ENCODE data around the gene CAPN11. TPM values are rescaled to one million over a fixed set of nuclear protein-coding genes. Genes with fewer than 3 reads are reported as not detected.
"Not testable (repeated sequence)": the region's sequence is repeated elsewhere in the genome, so short reads cannot be mapped to it uniquely, and the experiment has no call there.

CAPN11 gene
- total RNA-seq, 1 donor from 2014 or later = 2.3 TPM

DNA sequence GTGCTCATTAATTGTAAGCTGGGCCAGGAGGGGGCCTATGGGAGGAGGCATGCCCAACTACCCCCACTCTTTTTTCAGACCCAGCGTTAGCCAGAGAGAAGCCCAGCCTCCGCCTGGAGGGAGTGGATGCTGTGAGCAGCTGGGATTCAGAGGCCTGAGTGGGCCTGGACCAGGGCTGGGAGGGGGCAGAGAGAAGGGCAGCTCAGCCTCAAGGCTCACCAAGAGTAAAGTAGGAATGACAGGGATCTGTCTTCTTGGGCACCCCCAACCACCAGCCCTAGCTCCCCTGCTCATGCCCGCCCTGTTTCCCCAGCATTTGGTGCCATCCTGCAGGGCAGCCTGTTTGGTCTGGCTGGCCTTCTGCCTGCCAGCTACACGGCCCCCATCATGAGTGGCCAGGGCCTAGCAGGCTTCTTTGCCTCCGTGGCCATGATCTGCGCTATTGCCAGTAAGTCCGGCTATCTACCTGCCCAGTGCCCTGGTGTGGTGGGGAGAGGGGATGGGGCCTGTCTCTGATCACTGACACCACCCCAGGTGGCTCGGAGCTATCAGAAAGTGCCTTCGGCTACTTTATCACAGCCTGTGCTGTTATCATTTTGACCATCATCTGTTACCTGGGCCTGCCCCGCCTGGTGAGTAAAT, 71.5 kb downstream of the CAPN11 start:
- Mint-ChIP-seq H3K9me3 (ENCODE audit: unreplicated experiment) (no peaks in the 10 kb centered on the region), H3K27me3 (ENCODE audit: unreplicated experiment) (peaks cover 8% of the 10 kb centered on the region), H3K36me3 (ENCODE audit: low read depth, unreplicated experiment) (peaks cover 51% of the 10 kb centered on the region), H3K4me3 (ENCODE audit: unreplicated experiment) (no peak overlapping the region), H3K27ac (ENCODE audit: unreplicated experiment) (no peak overlapping the region), H3K4me1 (ENCODE audit: unreplicated experiment) (peaks cover 43% of the 10 kb centered on the region)
- no peak for DNase-seq (ENCODE audit: low spot score)
- TF ChIP-seq, protein P1, sequence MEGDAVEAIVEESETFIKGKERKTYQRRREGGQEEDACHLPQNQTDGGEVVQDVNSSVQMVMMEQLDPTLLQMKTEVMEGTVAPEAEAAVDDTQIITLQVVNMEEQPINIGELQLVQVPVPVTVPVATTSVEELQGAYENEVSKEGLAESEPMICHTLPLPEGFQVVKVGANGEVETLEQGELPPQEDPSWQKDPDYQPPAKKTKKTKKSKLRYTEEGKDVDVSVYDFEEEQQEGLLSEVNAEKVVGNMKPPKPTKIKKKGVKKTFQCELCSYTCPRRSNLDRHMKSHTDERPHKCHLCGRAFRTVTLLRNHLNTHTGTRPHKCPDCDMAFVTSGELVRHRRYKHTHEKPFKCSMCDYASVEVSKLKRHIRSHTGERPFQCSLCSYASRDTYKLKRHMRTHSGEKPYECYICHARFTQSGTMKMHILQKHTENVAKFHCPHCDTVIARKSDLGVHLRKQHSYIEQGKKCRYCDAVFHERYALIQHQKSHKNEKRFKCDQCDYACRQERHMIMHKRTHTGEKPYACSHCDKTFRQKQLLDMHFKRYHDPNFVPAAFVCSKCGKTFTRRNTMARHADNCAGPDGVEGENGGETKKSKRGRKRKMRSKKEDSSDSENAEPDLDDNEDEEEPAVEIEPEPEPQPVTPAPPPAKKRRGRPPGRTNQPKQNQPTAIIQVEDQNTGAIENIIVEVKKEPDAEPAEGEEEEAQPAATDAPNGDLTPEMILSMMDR (IDR thresholded peaks at IDR 0.05; ENCODE audit: unreplicated experiment) = no peak

- Mint-ChIP-seq H3K36me3 (ENCODE audit: low read depth, unreplicated experiment) (peaks cover 59% of the 10 kb centered on the region), H3K27me3 (ENCODE audit: unreplicated experiment) (peaks cover 12% of the 10 kb centered on the region), H3K4me1 (ENCODE audit: unreplicated experiment) (peaks cover 39% of the 10 kb centered on the region)
- not testable (repeated sequence) for H3K27ac Mint-ChIP-seq (ENCODE audit: unreplicated experiment); H3K9me3 Mint-ChIP-seq (ENCODE audit: unreplicated experiment); H3K4me3 Mint-ChIP-seq (ENCODE audit: unreplicated experiment); DNase-seq (ENCODE audit: low spot score)
Observed at GRCh38 chr6:44231426-44231825, 72.8 kb downstream of the CAPN11 start.

DNA sequence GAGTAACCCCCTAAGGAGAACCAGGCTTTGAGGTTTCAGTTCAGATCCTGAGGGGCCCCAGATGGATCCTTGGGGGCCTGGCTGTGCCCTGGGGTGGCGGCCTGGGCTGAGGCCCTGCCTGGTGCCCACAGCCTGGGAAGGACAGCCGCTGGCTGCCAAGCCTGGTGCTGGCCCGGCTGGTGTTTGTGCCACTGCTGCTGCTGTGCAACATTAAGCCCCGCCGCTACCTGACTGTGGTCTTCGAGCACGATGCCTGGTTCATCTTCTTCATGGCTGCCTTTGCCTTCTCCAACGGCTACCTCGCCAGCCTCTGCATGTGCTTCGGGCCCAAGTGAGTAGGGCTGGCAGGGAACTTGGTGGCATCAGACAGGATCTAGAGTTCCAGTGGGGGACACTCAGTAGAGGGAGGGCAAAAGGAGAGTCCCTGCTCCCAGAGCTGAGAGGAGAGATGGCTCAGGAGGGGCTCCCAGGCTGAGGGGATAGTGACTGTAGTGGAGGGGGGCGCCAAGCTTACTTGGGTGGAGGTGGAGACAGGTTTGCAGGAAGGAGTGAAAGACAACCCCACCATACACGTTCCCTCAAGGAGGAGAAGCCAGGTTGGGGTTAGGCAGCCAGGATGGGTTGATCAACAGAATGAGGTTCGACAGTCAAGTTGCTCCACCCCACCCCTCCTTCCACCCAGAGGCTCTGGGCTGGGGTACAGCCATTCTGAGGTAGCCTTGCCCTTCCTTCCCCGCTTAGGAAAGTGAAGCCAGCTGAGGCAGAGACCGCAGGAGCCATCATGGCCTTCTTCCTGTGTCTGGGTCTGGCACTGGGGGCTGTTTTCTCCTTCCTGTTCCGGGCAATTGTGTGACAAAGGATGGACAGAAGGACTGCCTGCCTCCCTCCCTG, 74.3 kb downstream of the CAPN11 start:
- no peaks in the 10 kb centered on the region for H3K9me3 Mint-ChIP-seq (ENCODE audit: unreplicated experiment)
- H3K4me1 Mint-ChIP-seq (ENCODE audit: unreplicated experiment) = peaks cover 42% of the 10 kb centered on the region
- no peak overlapping the region for H3K27ac Mint-ChIP-seq (ENCODE audit: unreplicated experiment)
- H3K27me3 Mint-ChIP-seq (ENCODE audit: unreplicated experiment) = peaks cover 13% of the 10 kb centered on the region
- H3K36me3 Mint-ChIP-seq (ENCODE audit: low read depth, unreplicated experiment) = peaks cover 54% of the 10 kb centered on the region
- peak overlapping the region; percentile 25 for H3K4me3 Mint-ChIP-seq (ENCODE audit: unreplicated experiment)
- DNase-seq (ENCODE audit: low spot score) = no peak
- TF ChIP-seq, protein P1 (IDR thresholded peaks at IDR 0.05; ENCODE audit: unreplicated experiment) = no peak

GRCh38 chr6:44233567-44234100, 75.0 kb downstream of the CAPN11 start:
- TF ChIP-seq, protein P1 (IDR thresholded peaks at IDR 0.05; ENCODE audit: unreplicated experiment) = no peak
- H3K27me3 Mint-ChIP-seq (ENCODE audit: unreplicated experiment) = peaks cover 13% of the 10 kb centered on the region
- peaks cover 41% of the 10 kb centered on the region for H3K4me1 Mint-ChIP-seq (ENCODE audit: unreplicated experiment)
- H3K9me3 Mint-ChIP-seq (ENCODE audit: unreplicated experiment) = no peaks in the 10 kb centered on the region
- no peak for DNase-seq (ENCODE audit: low spot score)
- H3K36me3 Mint-ChIP-seq (ENCODE audit: low read depth, unreplicated experiment) = peaks cover 51% of the 10 kb centered on the region
- H3K4me3 Mint-ChIP-seq (ENCODE audit: unreplicated experiment) = no peak overlapping the region
- peak overlapping the region; percentile 84 for H3K27ac Mint-ChIP-seq (ENCODE audit: unreplicated experiment)

Other genes with a start within 250 kb of the CAPN11 start
- 30.3 TPM for gene MRPL14, start 31.4 kb upstream of the CAPN11 start, total RNA-seq (ENCODE audit: unreplicated experiment)
- 33.4 TPM for gene TMEM63B, start 31.3 kb upstream of the CAPN11 start, total RNA-seq (ENCODE audit: unreplicated experiment)
- 11.2 TPM for gene MYMX, start 58.1 kb downstream of the CAPN11 start, total RNA-seq (ENCODE audit: unreplicated experiment)
- 142 TPM for gene SLC29A1, start 64.8 kb downstream of the CAPN11 start, total RNA-seq (ENCODE audit: unreplicated experiment)
- gene HSP90AB1, start 88.3 kb downstream of the CAPN11 start, total RNA-seq (ENCODE audit: unreplicated experiment) = 962 TPM
- 31.8 TPM for gene SLC35B2, start 98.7 kb downstream of the CAPN11 start, total RNA-seq (ENCODE audit: unreplicated experiment)
- 16.7 TPM for gene NFKBIE, start 106.7 kb downstream of the CAPN11 start, total RNA-seq (ENCODE audit: unreplicated experiment)
- 0.28 TPM for gene TMEM151B, start 111.6 kb downstream of the CAPN11 start, total RNA-seq (ENCODE audit: unreplicated experiment)
- 16.0 TPM for gene AARS2, start 154.5 kb downstream of the CAPN11 start, total RNA-seq (ENCODE audit: unreplicated experiment)
- gene SPATS1, start 183.8 kb downstream of the CAPN11 start, total RNA-seq (ENCODE audit: unreplicated experiment) = not detected
- 17.3 TPM for gene CDC5L, start 228.9 kb downstream of the CAPN11 start, total RNA-seq (ENCODE audit: unreplicated experiment)

Measured in endothelial cell (in vitro differentiated cells).